Measurements from ENCODE around the gene NT5DC1.

- TF ChIP-seq CHD1 (IDR thresholded peaks at IDR 0.05; ENCODE audit: low read depth, low read length), result no peak
- TF ChIP-seq ELK1 (IDR thresholded peaks at IDR 0.05; ENCODE audit: low read depth, low read length), result no peak
- no peak for TF ChIP-seq CTCF (IDR thresholded peaks at IDR 0.05 in 2 of 3, conservative IDR thresholded peaks at IDR 0.05 in 1 of 3; ENCODE audit: control insufficient read depth in 2 of 3, extremely low read depth in 1 of 3, insufficient read depth in 1 of 3, low read depth in 3 of 3, low read length in 3 of 3)
Measured at GRCh38 chr6:116298973-116299372, 198.3 kb downstream of the NT5DC1 start.

Data from GM12878 (cell line).